ENCODE results near the gene ZNF790.

ZNF790 gene

GRCh38 chr19:36772311-36773222, 65.6 kb downstream of the ZNF790 start, which contains the start of gene ZNF850:
TSS of gene ZNF850 (minus strand) at chr19:36772807. CDS start at chr19:36762606, 10,201 bp downstream.
- DNase-seq (ENCODE audit: low read depth) = peak; percentile 71
- TF ChIP-seq CTCF (IDR thresholded peaks at IDR 0.05; ENCODE audit: control insufficient read depth, insufficient read depth, low read depth, low read length, missing control alignments) = no peak
- H3K4me3 ChIP-seq (ENCODE audit: control insufficient read depth, low read depth, low read length) = peak within 1 kb of the TSS; percentile 81

GRCh38 chr19:36771261-36772231, 66.6 kb downstream of the ZNF790 start:
- peak; percentile 18 for DNase-seq (ENCODE audit: low read depth)
- TF ChIP-seq CTCF (IDR thresholded peaks at IDR 0.05; ENCODE audit: control insufficient read depth, insufficient read depth, low read depth, low read length, missing control alignments) = no peak
- peak overlapping the region; percentile 81 for H3K4me3 ChIP-seq (ENCODE audit: control insufficient read depth, low read depth, low read length)

All from AG09309 (cell line).